NB4 (cell line): ENCODE measurements around the gene RGR.

Experiments used
- MAX ChIP-seq: IDR thresholded peaks from 2 replicates; pipeline ENCODE4 v1.6.1; 2011; ENCODE audit warnings: low read depth, low read length
- POLR2A ChIP-seq: IDR thresholded peaks from 2 replicates; pipeline ENCODE4 v1.6.1; 2011; ENCODE audit warnings: mild to moderate bottlenecking; ENCODE audit not compliant: insufficient read length; ENCODE audit errors: extremely low read depth

DNA sequence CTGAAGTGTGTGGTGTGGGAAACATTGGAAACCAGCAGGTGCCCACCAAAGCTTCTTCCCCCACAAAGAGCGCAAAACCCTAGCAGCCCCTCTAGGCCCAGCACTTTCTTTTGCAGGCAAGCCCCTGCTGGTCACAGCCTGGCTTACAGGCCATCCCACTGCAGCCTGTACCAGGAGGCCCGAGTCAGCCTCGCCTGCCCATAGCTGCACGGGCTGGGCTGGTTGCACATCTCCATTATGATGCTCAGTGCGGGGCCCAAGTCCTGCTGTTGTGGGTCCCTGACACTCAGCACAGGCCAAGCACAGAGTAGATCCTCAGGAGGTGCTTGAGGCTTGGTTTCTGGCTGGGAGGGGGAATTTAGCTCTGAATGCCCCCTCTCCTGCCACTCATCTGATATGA lies 42.5 kb upstream of the RGR start:
- TF ChIP-seq POLR2A (no peak), MAX (no peak)
